HG03280 (cell line): Measurements from ENCODE around the gene CLDN9.
A peak's percentile ranks its signal among the peaks of the same experiment; 100 is the strongest.
"Not testable (repeated sequence)": the region's sequence is repeated elsewhere in the genome, so short reads cannot be mapped to it uniquely, and the experiment has no call there.

Source experiments
- ATAC-seq: cut with Tn5 transposase; IDR thresholded peaks from one replicate; pipeline ENCODE4 v1.9.1; 2021; ENCODE audit warnings: mild to moderate bottlenecking, moderate library complexity; ENCODE audit not compliant: unreplicated experiment

Gene CLDN9

DNA sequence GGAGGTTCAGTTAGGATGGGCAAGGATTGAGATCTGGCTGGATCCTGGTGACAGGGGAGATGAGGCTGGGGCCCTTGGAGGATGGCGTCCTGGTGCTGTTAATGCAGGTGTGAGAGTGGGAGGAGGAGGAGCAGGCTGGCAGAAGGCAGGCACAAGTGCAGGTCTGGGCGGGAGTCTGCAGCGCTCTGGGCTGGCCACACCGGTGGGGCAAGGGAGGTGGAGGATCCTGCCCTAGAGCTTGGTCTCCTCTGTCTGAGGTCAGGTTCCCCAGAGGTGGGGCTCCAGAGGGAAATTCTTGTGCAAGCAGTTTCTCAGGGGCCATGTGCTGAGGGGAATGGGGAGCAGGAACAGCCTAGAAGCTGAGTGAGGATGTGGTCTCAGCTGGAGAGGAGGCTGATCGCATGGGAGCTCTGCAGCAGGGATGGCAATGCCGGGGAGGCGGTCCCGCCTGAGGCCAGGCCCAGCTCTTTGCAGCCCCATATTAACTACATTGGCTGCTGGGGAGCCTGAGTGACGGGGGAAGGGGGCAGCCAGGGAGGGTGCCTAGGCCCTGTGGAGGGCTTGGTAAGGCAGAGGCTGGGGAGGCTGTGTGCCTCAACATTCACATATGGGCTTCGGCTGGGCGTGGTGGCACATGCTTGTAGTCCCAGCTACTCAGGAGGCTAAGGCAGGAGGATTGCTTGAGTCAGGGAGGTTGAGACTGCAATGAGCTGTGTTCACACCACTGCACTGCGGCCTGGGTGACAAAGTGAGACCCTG lies 40.0 kb downstream of the CLDN9 start:
- not testable (repeated sequence) for ATAC-seq

DNA sequence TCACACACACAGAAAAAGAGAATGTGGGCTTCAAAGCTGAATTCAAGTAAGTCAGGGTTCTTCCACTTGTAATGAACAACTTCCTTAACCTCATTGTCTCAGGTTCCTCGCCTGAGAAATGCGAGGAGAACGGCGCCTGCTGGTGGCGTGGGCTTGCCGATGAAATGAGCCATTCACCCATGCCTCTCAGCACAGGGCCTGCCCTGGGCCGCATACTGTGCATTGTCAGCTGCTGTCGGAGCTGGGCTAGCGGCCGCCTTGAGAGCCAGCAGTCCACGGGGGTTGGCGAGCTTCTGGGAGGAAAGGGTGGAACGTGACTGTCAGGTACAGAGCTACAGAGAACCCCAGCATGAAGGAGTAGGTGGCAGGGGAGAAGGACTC lies 40.6 kb downstream of the CLDN9 start:
- not testable (repeated sequence) for ATAC-seq

DNA sequence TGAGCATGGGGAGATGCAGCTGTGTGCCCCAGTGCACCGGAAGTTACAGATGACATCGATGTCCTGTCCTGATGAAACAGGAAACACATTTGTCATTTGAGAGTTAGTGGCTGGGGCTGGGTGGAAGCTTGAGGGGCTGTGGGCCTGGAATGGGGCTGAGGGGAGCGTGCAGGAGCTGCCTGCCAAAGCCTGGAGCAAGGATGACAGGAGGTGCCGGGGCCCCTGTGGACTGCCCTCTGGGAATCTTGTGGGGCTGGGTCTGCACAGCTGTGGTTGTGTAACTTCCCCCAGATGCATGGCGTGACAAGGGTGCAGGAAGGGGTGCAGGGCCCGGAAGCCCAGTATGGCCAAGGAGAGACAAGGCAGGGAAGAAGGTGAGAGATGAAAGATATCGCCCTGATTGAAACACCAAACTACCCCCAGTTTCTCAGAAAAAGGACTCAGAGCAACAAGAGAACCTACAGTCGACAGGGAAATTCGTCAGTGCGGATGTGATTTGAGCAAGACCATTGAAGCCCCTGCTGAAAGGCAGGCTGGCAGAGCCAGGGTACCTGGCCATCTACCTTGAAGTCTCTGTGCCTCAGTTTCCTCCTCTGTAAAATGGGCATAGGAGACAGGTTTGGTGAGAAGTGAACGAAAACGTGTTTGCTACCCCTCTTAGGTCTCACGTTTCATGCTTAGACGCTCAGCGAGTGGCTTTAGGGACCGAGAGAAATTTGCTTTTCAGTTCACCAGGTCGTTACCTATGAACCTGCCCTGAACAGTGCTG lies 42.4 kb downstream of the CLDN9 start:
- no peak for ATAC-seq

DNA sequence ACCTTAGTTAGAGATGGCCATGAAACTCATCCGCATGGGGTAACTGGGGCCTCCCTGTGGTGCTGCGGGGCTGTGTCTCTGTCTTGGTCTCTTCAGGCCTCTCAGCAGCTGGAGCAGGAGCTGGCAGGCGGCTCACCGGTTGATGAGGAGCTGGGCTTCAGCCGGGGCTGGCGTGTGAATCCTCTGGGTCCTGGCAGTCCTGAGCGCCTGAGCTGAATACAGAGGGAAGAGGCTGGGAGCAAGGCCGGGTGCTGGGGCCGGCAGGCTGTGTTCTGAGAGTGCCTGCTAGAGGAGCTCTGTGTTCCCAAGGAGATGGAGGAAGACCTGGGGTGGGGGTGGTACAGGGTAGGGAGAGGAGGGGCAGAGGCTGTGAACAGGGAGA lies 43.0 kb downstream of the CLDN9 start:
- not testable (repeated sequence) for ATAC-seq

DNA sequence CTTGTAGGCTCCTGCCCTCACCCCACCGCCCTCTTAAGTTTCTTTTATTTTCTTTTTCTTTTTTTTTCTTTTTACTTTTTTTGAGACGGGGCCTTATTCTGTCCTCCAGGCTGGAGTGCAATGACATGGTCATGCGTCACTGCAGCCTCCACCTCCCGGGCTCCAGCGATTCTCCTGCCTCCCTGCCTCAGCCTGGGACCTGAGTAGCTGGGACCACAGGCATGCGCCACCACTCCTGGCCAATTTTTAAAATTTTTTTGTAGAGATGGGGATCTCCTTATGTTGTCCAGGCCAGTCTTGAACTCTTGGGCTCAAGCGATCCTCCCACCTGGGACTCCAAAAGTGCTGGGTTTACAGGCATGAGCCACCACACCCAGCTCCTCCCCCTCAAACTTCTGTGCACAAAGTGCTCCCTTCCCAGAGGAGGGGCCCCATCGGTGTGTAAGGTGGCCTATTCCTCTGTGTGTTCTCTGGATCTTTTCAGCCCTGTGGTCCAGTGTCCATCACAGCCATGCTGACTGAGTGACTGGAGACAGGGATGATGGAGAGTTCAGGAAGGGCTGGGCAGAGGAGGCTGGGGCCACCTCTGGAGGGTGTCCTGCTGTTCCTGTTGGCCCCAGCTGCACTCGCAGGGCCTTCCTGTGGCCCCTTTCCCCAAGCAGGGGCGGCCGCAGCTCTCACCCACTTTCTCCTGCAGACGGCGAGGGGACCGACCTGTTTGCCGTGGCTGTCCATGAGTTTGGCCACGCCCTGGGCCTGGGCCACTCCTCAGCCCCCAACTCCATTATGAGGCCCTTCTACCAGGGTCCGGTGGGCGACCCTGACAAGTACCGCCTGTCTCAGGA lies 43.8 kb downstream of the CLDN9 start:
- ATAC-seq: no peak

DNA sequence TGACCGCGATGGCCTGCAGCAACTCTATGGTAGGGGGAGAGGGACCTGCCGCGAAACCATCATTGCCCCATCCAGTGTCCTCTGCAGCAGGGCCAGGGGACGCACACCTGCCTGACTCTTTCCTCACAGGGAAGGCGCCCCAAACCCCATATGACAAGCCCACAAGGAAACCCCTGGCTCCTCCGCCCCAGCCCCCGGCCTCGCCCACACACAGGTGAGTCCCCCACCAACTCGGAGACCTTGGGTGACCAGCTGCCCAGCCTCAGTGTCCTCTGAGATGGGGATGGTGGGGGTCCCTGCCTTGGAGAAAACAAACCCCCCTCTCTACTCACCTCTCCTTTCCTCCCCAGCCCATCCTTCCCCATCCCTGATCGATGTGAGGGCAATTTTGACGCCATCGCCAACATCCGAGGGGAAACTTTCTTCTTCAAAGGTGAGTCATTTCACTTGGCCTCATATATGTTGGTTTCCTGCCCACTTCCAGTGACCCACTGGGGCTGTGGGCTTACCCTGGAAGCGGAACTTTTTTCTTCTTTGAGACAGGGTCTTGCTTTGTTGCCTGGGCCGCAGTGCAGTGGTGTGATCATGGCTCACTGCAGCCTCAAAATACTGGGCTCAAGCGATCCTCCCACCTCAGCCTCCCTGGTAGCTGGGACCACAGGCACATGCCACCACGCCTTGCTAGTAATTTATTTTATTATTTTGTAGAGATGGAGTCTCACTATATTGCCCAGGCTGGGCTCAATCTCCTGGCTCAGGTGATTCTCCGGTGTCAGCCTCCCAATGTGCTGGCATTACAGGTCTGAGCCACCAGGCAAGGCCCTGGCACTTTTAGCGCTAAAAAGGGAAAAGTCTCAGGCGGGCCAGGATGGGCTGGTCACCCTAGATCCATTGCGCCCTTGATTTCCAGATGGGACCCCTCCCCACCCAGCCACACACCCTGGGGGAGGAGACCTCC lies 44.7 kb downstream of the CLDN9 start:
- no peak for ATAC-seq

DNA sequence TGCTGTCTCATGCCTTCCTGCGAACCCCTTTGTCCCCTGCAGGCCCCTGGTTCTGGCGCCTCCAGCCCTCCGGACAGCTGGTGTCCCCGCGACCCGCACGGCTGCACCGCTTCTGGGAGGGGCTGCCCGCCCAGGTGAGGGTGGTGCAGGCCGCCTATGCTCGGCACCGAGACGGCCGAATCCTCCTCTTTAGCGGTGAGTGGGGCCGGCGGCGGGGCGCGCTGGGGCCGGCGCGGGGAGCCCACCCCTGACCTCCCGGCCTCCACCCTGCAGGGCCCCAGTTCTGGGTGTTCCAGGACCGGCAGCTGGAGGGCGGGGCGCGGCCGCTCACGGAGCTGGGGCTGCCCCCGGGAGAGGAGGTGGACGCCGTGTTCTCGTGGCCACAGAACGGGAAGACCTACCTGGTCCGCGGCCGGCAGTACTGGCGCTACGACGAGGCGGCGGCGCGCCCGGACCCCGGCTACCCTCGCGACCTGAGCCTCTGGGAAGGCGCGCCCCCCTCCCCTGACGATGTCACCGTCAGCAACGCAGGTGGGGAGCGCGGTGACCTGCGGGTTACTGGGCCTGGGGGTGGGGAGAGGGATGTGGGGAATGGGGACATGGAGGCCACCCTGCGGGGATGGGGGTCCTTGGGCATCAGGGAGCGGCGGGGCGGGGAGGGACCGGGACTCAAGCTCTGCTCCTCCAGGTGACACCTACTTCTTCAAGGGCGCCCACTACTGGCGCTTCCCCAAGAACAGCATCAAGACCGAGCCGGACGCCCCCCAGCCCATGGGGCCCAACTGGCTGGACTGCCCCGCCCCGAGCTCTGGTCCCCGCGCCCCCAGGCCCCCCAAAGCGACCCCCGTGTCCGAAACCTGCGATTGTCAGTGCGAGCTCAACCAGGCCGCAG lies 45.7 kb downstream of the CLDN9 start:
- peak; percentile 20 for ATAC-seq

DNA sequence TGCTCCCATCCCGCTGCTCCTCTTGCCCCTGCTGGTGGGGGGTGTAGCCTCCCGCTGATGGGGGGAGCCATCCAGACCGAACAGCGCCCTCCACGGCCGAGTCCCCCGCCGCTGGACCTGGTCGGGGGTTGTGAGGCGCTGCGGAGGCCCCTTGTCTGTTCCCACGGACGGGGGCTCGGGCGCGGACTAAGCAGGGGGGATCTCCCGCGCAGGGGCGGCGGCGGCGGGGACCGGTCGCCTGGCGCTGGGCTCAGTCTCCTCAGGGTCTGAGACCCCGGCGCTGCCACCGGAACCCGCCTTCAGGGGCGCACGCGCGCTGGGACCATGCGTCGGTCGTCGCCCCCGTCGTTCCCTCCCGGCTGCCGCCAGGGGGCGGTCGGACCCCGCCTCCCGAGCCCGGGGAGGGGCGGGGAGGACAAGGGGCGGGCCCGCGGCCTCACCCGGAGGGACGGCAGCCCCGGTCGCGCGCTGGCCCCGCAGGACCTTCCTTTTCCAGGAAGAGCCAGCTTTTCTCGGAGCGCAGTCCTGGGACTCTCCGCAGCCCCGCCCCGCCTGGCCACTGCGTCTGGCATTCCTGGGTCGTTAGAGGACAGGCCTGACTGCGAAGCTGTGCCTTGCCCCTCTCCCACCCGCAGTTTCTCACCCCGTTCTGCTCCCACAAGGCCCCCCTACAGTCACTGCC lies 46.5 kb downstream of the CLDN9 start:
- ATAC-seq: peak; percentile 84

DNA sequence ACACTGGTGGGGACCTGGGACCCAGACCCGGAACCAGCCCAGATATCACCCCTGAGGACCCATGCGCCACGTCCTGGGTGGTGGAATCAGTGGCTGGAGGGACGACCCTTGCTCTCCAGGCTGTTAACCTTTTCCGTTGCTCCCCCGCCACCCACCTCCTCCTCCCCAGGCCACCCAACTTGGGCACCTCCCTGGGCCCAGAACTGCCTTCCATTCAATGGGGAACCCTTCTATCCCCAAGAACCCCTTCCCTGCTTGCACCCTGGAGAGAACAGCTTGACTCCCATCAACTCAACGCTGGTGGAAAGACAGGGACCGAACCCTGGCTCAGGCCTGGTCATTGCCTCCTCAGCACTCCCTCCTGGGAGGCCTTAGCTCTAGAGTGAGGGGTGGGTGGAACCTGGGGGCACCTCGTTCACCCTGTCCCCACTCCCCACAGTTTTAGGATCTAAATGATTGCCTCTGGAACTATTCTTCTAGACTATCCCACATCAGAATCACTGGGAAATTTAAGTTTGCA lies 47.1 kb downstream of the CLDN9 start:
- no peak for ATAC-seq

DNA sequence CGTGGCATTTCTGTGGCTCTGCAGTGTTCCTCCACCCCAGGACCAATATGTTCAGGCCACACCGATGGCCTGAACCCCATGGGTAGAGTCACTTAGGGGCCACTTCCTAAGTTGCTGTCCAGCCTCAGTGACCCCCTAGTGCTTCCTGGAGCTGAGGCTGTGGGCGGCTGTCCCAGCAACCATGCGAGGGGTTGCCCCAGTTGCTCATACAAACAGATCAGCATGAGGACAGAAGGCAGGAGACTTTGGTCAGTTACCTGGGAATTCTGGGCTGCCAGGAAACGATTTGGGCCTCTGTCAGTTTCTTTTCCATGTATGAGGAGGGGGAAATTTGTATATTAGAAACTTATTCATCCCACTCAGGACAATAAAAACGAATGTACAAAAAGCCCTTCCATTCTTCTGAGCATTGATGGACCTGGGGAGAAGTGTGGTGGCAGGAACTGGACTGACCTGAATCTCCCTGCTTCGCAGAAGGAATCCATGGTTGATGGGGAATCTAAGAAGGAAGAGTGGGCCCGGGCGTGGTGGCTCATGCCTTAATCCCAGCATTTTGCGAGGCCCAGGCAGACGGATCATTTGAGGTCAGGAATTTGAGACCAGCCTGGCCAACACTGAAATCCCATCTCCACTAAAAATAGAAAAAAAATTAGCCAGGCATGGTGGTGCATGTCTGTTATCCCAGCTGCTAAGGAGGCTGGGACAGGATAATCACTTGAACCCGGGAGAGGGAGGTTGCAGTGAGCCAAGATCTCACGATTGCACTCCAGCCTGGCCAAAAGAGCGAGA lies 47.8 kb downstream of the CLDN9 start:
- ATAC-seq: no peak

DNA sequence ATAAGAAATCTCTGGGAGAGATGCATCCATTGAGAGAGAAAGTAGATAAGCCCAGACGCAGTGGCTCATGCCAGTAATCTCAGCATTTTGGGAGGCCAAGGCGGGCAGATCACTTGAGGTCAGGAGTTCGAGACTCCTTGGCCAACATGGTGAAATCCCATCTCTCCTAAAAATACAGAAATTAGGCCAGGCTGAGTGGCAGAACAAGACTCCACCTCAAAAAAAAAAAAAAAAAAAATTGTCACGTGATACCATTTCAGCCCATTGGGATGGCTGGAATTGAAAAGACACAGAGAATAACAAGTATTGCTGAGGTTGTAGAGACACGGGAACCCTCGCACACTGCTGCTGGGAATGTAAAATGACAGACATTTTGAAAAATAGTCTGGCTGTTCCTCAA lies 49.8 kb downstream of the CLDN9 start:
- ATAC-seq: no peak

DNA sequence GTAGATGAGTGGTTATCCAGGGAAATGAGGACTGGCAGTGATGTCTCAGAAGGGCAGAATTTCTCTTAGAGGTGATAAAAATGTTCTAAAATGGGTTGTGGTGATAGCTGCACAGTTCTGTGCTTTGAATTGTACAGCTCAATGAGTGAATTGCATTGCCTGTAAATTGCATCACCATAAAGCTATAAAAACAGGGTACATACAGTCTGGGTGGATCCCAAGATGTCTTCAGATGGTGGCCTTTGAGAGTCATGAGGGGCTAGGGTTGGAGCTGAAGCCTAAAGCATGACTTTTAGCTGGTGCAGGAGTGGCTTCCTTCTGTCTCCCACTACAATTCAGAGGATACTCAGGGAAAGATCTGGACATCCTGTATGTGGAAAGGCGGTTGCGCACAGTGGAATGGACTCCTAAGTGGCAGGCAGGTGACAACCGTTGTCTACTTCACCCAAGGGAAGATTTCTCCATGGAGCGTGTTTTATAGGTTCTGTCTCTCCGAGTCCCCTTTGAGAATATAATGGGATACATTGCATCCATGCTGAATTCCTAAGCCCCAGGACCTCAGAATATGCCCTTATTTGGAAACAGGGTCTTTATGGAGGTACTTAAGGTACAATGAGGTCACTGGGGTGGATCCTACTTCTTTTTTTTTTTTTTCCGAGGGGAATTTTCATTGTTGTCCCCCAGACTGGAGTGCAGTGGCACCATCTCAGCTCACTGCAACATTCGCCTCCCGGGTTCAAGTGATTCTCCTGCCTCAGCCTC lies 51.1 kb downstream of the CLDN9 start:
- ATAC-seq: no peak
